Dedifferentiated amniotic fluid mesenchymal stem cell (primary cell): ENCODE measurements around the gene AGT.
A peak's percentile ranks its signal among the peaks of the same experiment; 100 is the strongest.

ENCODE experiments used
- DNase-seq: peaks from one replicate; pipeline ENCODE4 v3.0.0-alpha.2; 2016; ENCODE audit errors: extremely low spot score

AGT gene

GRCh38 chr1:230713915-230714764 lies at the start of gene AGT:
AGT (minus strand) TSS chr1:230714122; CDS start chr1:230710823, 3,299 bp downstream.
- peak; percentile 79 for DNase-seq

- no peak for DNase-seq
These were observed 47.7 kb upstream of the AGT start for GRCh38 chr1:230761443-230762167.

GRCh38 chr1:230760360-230760827 lies 46.5 kb upstream of the AGT start:
- no peak for DNase-seq

GRCh38 chr1:230759369-230760065 lies 45.6 kb upstream of the AGT start:
- no peak for DNase-seq

GRCh38 chr1:230758709-230759368 lies 44.9 kb upstream of the AGT start:
- peak; percentile 73 for DNase-seq

GRCh38 chr1:230757856-230758708 lies 44.2 kb upstream of the AGT start:
- DNase-seq, result no peak

GRCh38 chr1:230754796-230755195 lies 40.9 kb upstream of the AGT start:
- DNase-seq, result no peak

GRCh38 chr1:230753586-230754251 lies 39.8 kb upstream of the AGT start:
- DNase-seq, result no peak

GRCh38 chr1:230753191-230753585 lies 39.3 kb upstream of the AGT start:
- no peak for DNase-seq

- no peak for DNase-seq
These were observed 38.5 kb upstream of the AGT start for GRCh38 chr1:230752407-230752806.

GRCh38 chr1:230750986-230751625 lies 37.2 kb upstream of the AGT start:
- no peak for DNase-seq

GRCh38 chr1:230750576-230750975 lies 36.7 kb upstream of the AGT start:
- DNase-seq, result no peak

GRCh38 chr1:230749635-230750034 lies 35.7 kb upstream of the AGT start:
- DNase-seq, result no peak

- DNase-seq, result no peak
These were observed 35.2 kb upstream of the AGT start for GRCh38 chr1:230749150-230749549.

GRCh38 chr1:230747890-230748800 lies 34.2 kb upstream of the AGT start:
- no peak for DNase-seq

GRCh38 chr1:230747127-230747730 lies 33.3 kb upstream of the AGT start, which contains the start of gene CAPN9:
CAPN9 (plus strand) TSS chr1:230747388; CDS start chr1:230747497, 109 bp downstream.
- DNase-seq, result no peak

- DNase-seq, result no peak
These were observed 32.7 kb upstream of the AGT start for GRCh38 chr1:230746617-230747016.

GRCh38 chr1:230745071-230745470 lies 31.1 kb upstream of the AGT start:
- DNase-seq, result no peak
